ENCODE measurements around the gene FAM151A.

DNA sequence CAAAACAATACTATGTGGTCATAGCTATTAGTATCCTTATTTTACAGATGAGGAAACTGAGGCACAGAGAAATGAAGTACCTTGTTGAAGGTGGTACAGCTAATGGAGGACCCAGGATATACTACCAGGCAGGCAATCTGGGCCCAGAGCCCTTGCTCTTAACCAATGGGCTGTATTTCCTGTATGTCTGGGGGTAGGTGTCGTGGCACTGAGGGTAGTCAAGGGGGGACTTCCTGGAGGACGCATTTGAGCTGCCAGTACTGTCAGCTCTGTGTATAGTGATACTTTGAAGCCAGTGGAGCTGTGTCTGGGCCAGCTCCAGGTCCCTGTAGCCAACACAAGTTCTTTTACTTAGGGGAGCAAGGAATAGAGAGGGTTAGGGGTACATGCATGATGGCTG, 34.9 kb downstream of the FAM151A start:
- TF ChIP-seq CTCF (IDR thresholded peaks at IDR 0.05; ENCODE audit: extremely low read depth in 1 of 2, insufficient read depth in 1 of 2, low read depth in 1 of 2, low read length in 2 of 2) (no peak), POLR2A (IDR thresholded peaks at IDR 0.05; ENCODE audit: low read depth, low read length) (no peak), POLR2AphosphoS5 (IDR thresholded peaks at IDR 0.05; ENCODE audit: insufficient read depth, low read depth, low read length) (no peak)

Measured in endothelial cell of umbilical vein (primary cell).